Activated naive CD8-positive, alpha-beta T cell treated with anti-CD3 and anti-CD28 coated beads for 36 hours (primary cell): ENCODE data around the gene PPP1R13B. TPM values are rescaled to one million over a fixed set of nuclear protein-coding genes. Genes with fewer than 3 reads are reported as not detected.
A peak's percentile ranks its signal among the peaks of the same experiment; 100 is the strongest.

Experiments used
- DNase-seq: peaks from one replicate; pipeline ENCODE4 v3.0.0; 2021
- H3K27ac Mint-ChIP-seq: one replicate; pipeline ENCODE4 v1.8.0; 2022; ENCODE audit warnings: mild to moderate bottlenecking, moderate library complexity, mixed read lengths
- H3K27me3 Mint-ChIP-seq: one replicate; pipeline ENCODE4 v1.8.0; 2022; ENCODE audit warnings: mild to moderate bottlenecking, mixed read lengths
- H3K36me3 Mint-ChIP-seq: one replicate; pipeline ENCODE4 v1.8.0; 2021; ENCODE audit warnings: mild to moderate bottlenecking, mixed read lengths
- H3K4me1 Mint-ChIP-seq: one replicate; pipeline ENCODE4 v1.8.0; 2021; ENCODE audit warnings: mixed read lengths
- H3K4me3 Mint-ChIP-seq: one replicate; pipeline ENCODE4 v1.8.0; 2022; ENCODE audit warnings: mild to moderate bottlenecking, moderate library complexity, mixed read lengths
- H3K9me3 Mint-ChIP-seq: one replicate; pipeline ENCODE4 v1.8.0; 2022; ENCODE audit warnings: mixed read lengths
- total RNA-seq, 2 experiments: library from RNA; stranded (reverse); gene quantifications; one replicate each; pipeline ENCODE4 v1.2.3, GENCODE V29; 2021

Gene PPP1R13B
- total RNA-seq, 2 experiments from 2014 or later = 8.5 to 9.8 TPM

DNA sequence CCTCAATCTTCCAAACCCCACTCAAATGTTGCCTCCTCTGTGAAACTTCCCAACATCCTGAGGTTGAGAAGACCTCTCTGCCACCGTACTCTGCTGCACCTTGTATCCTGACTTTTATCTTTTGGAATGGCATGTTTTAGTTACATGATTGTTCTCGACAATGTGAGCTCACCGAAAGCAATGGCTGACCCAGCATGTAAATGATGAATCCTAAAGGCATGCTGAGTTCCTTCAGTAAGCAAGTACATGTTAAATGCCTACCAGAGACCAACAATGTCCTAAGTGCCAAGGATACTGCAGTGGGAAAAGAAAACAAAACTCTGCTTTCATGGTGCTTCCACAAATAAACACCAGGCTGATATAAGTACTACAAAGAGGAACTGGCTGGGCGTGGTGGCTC lies 13.7 kb downstream of the PPP1R13B start:
- Mint-ChIP-seq H3K9me3 (no peaks in the 10 kb centered on the region), H3K36me3 (no peaks in the 10 kb centered on the region), H3K27me3 (no peaks in the 10 kb centered on the region), H3K4me1 (peaks cover 9% of the 10 kb centered on the region), H3K4me3 (no peak overlapping the region), H3K27ac (no peak overlapping the region)
- no peak for DNase-seq

DNA sequence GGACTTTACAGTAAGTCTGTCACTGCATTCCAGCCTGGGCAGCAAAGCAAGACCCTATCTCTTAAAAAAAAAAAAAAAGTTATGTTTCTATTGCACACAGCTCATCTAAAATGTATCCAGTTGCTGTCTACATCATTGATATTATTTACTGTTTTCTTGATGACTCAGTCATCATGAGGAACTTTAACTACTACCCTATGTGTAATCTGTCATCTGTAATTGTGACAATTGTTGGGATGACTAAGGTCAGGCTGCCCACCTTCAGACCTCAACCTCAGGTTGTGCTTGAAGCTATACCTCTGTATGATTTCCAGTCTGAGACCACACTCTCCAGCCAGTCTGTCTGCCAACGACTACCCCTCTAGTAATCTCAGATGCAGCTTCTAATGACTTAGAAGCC lies 15.3 kb downstream of the PPP1R13B start:
- Mint-ChIP-seq H3K36me3 (no peaks in the 10 kb centered on the region), H3K4me3 (no peak overlapping the region), H3K27me3 (no peaks in the 10 kb centered on the region), H3K9me3 (no peaks in the 10 kb centered on the region), H3K27ac (no peak overlapping the region), H3K4me1 (peaks cover 15% of the 10 kb centered on the region)
- no peak for DNase-seq

GRCh38 chr14:103830511-103831270 lies 16.7 kb downstream of the PPP1R13B start:
- Mint-ChIP-seq H3K27ac (no peak overlapping the region), H3K4me1 (peaks cover 15% of the 10 kb centered on the region), H3K9me3 (no peaks in the 10 kb centered on the region), H3K36me3 (no peaks in the 10 kb centered on the region), H3K4me3 (no peak overlapping the region), H3K27me3 (no peaks in the 10 kb centered on the region)
- no peak for DNase-seq

DNA sequence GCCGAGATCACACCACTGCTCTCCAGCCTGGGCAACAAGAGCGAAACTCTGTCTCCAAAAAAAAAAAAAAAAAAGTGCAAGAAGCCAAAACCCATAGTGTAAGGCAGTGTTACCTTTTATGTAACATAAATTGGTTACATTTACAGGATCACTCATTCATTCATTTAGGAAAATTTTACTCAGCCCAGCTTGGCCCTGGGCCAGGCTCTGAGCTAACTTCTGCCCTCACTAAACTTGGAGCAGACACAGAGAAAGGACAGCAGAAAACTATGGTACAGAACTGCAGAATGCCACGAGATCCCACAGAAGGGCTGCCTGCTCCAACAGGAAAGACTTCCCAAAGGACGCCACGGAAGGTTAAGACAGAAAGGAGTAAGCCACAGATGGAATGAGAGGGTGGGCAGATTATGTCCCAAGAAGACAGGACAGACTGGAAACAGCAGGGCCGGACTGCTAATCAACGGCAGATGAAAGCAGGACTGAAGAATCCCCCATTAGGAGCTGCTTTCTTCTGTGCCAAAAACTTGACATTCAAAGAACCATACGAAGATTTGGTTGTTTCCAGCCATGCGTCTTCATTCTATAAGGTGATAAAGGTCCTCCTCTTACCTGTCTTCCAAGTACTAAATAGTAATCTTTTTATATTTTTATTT lies 18.9 kb downstream of the PPP1R13B start:
- DNase-seq = peak; percentile 16
- Mint-ChIP-seq H3K27ac (no peak overlapping the region), H3K9me3 (no peaks in the 10 kb centered on the region), H3K4me1 (peaks cover 15% of the 10 kb centered on the region), H3K27me3 (no peaks in the 10 kb centered on the region), H3K4me3 (no peak overlapping the region), H3K36me3 (no peaks in the 10 kb centered on the region)

- Mint-ChIP-seq H3K36me3 (no peaks in the 10 kb centered on the region), H3K4me3 (no peak overlapping the region), H3K27ac (no peak overlapping the region), H3K27me3 (no peaks in the 10 kb centered on the region), H3K9me3 (peaks cover 1% of the 10 kb centered on the region), H3K4me1 (peaks cover 22% of the 10 kb centered on the region)
- DNase-seq = no peak
Observed at GRCh38 chr14:103825101-103825500, 22.3 kb downstream of the PPP1R13B start.

- H3K36me3 Mint-ChIP-seq = peaks cover 2% of the 10 kb centered on the region
- H3K4me1 Mint-ChIP-seq = peaks cover 34% of the 10 kb centered on the region
- H3K27ac Mint-ChIP-seq = no peak overlapping the region
- no peak overlapping the region for H3K4me3 Mint-ChIP-seq
- DNase-seq = no peak
- no peaks in the 10 kb centered on the region for H3K27me3 Mint-ChIP-seq
- peaks cover 1% of the 10 kb centered on the region for H3K9me3 Mint-ChIP-seq
Observed at GRCh38 chr14:103820908-103821307, 26.5 kb downstream of the PPP1R13B start.

DNA sequence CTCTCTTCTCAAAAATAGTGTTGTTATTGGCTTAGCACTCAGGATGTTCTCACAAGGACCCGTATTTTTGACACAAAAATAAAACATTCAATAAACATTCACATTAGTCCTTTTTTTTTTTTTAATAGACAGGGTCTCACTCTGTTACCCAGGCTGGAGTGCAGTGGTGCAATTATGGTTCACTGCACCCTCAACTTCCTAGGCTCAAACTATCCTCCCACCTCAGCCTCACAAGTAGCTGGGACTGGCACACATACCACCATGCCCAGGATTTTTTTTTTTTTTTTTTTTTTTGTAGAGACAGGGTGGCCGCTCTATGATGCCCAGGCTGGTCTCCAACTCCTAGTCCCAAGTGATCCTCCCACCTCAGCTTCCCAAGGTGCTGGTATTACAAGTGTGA lies 27.0 kb downstream of the PPP1R13B start:
- H3K4me3 Mint-ChIP-seq = peak overlapping the region; percentile 58
- H3K4me1 Mint-ChIP-seq = peaks cover 32% of the 10 kb centered on the region
- no peak for DNase-seq
- peak overlapping the region; percentile 35 for H3K27ac Mint-ChIP-seq
- no peaks in the 10 kb centered on the region for H3K27me3 Mint-ChIP-seq
- peaks cover 1% of the 10 kb centered on the region for H3K9me3 Mint-ChIP-seq
- peaks cover 2% of the 10 kb centered on the region for H3K36me3 Mint-ChIP-seq

DNA sequence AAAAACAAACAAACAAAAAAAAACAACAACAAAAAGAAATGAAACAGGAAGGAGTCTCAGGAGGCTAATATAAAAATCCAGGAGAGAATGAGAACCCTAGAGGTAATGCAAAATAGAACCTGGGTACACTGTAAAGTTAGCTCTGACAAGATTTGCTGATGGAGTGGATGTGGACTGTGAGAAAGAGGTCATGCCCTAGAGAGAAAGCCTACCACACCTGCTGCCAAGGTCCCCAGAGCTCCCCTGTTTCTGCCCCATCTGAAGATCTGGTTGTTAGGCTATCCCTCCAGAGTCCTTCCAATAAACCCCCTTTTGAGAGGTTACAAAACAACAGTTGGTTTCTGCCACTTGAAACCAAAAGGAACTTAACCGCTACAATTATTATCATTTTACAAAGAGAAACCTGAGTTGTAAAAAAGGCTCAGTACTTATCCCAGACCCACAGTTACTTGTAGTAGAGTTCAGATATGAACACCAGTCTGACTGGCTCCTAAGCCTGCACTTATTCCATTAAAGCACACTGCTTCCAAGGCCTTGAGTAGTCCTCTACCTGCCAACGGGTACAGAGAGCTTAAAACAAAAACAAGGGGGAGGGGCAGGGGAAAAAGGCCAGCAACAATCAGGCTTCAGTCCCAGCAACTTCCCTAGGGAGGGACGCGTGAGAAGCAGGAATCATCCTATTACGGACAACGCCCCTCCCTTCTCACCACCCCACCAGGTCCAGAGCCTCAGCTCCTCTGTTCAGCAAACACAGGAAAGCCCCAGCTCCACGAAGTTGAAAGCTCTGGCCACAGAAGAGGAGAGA lies 27.7 kb downstream of the PPP1R13B start:
- no peaks in the 10 kb centered on the region for H3K27me3 Mint-ChIP-seq
- no peak for DNase-seq
- H3K4me1 Mint-ChIP-seq = peaks cover 31% of the 10 kb centered on the region
- peaks cover 1% of the 10 kb centered on the region for H3K9me3 Mint-ChIP-seq
- peaks cover 2% of the 10 kb centered on the region for H3K36me3 Mint-ChIP-seq
- H3K27ac Mint-ChIP-seq = no peak overlapping the region
- peak overlapping the region; percentile 58 for H3K4me3 Mint-ChIP-seq

- peaks cover 31% of the 10 kb centered on the region for H3K4me1 Mint-ChIP-seq
- H3K27ac Mint-ChIP-seq = no peak overlapping the region
- no peak overlapping the region for H3K4me3 Mint-ChIP-seq
- H3K9me3 Mint-ChIP-seq = peaks cover 1% of the 10 kb centered on the region
- no peaks in the 10 kb centered on the region for H3K27me3 Mint-ChIP-seq
- DNase-seq = no peak
- peaks cover 2% of the 10 kb centered on the region for H3K36me3 Mint-ChIP-seq
Observed at GRCh38 chr14:103818870-103819269, 28.5 kb downstream of the PPP1R13B start.

- no peak for DNase-seq
- Mint-ChIP-seq H3K9me3 (peaks cover 1% of the 10 kb centered on the region), H3K4me1 (peaks cover 31% of the 10 kb centered on the region), H3K27me3 (no peaks in the 10 kb centered on the region), H3K4me3 (no peak overlapping the region), H3K36me3 (peaks cover 2% of the 10 kb centered on the region), H3K27ac (no peak overlapping the region)
Observed at GRCh38 chr14:103818422-103818821, 29.0 kb downstream of the PPP1R13B start.

DNA sequence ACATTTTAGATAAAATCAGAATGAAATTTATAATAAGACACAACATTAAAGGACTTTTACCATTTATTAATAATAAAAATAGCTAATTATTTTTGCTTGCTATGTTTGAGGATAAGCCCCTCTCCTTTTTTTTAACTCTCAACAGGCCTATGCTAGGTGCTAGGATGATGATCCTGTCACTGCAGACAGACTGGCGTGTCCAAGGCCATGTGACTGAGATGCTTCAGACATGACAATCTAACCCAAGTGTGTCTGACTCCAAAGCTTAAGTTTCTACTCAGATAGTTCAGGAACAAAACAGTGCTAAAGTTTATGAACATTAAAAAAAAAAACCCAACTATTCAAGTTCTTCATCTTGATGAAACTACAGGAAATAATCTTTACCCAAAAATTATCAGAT lies 29.8 kb downstream of the PPP1R13B start:
- peaks cover 1% of the 10 kb centered on the region for H3K9me3 Mint-ChIP-seq
- DNase-seq = no peak
- no peaks in the 10 kb centered on the region for H3K27me3 Mint-ChIP-seq
- peaks cover 2% of the 10 kb centered on the region for H3K36me3 Mint-ChIP-seq
- peaks cover 31% of the 10 kb centered on the region for H3K4me1 Mint-ChIP-seq
- no peak overlapping the region for H3K4me3 Mint-ChIP-seq
- H3K27ac Mint-ChIP-seq = no peak overlapping the region

DNA sequence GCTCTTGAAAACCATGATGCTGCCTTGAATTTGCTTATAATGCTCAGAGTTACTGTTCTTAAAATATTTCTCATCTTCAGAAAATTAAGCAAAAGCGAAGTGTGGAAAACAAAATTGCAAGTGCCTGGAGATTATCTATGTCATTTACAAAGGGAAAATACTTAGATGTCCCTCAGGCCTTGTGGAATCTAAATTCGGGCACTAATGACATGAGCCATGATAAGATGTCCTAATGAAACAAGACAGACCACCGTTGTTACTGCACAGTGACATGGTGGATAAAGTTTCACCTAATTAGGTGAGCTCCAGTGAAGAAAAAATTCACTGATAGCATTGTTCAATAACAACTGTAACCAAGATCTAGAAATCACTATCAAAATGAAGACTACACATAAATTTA lies 30.4 kb downstream of the PPP1R13B start:
- H3K4me3 Mint-ChIP-seq = no peak overlapping the region
- no peak for DNase-seq
- H3K27ac Mint-ChIP-seq = no peak overlapping the region
- H3K9me3 Mint-ChIP-seq = peaks cover 1% of the 10 kb centered on the region
- H3K36me3 Mint-ChIP-seq = peaks cover 2% of the 10 kb centered on the region
- H3K27me3 Mint-ChIP-seq = no peaks in the 10 kb centered on the region
- peaks cover 31% of the 10 kb centered on the region for H3K4me1 Mint-ChIP-seq

DNA sequence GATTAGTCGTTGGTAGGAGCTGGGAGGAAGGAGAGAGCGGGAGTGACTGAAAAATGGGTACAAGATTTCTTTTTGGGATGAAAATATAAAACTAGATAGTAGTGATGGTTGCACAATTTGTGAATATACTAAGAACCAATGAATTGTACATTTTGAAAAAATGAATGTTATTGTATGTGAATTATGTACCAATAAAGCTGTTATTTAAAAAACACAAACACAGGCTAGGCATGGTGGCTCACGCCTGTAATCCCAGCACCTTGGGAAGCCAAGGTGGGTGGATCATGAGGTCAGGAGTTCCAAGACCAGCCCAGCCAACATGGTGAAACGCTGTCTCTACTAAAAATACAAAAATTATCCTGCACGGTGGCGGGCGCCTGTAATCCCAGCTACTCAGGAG lies 32.1 kb downstream of the PPP1R13B start:
- no peak overlapping the region for H3K27ac Mint-ChIP-seq
- H3K27me3 Mint-ChIP-seq = no peaks in the 10 kb centered on the region
- H3K9me3 Mint-ChIP-seq = no peaks in the 10 kb centered on the region
- DNase-seq = no peak
- H3K36me3 Mint-ChIP-seq = peaks cover 2% of the 10 kb centered on the region
- H3K4me3 Mint-ChIP-seq = no peak overlapping the region
- peaks cover 20% of the 10 kb centered on the region for H3K4me1 Mint-ChIP-seq

DNA sequence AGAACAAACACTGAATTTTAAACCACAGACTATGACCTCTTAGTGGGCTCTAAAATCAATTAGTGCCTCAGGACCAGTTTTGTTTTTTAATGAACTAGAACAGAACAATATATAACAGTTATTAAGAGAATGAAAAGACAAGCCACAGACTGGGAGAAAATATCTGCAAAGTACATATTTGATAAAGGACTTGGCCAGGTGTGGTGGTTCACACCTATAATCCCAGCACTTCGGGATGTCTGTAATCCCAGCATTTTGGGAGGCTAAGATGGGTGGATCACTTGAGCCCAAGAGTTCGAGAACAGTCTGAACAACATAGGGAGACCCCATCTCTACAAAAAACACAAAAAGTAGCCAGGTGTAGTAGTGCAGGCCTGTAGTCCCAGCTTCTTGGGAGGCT lies 36.2 kb downstream of the PPP1R13B start:
- Mint-ChIP-seq H3K27ac (no peak overlapping the region), H3K27me3 (no peaks in the 10 kb centered on the region)
- no peak for DNase-seq

DNA sequence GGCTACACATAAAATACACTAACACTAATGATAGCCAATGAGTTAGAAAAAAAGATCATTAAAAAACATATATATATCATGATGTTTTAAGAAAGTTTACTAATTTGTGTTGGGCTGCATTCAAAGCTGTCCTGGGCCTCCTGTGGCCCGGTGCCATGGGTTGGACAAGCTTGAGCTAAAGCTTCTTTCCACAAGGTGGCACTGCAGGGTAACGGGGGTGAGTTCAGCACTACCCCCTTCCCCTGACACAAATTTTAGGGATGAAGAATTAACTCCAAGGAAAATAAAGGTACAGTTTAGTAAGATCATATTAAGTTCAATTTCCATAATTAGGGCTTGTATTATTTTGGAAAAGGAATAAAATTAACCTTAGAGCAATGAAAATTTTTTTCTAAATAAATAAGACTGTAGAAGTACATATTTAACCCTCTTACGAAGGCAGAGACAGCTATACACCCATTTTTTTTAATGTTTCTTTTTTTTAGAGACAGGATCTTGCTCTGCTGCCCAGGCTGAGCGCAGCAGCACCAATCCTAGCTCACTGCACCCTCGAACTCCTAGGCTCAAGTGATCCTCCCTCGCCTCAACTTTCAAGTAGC lies 38.9 kb downstream of the PPP1R13B start:
- no peaks in the 10 kb centered on the region for H3K27me3 Mint-ChIP-seq
- no peaks in the 10 kb centered on the region for H3K9me3 Mint-ChIP-seq
- no peak overlapping the region for H3K27ac Mint-ChIP-seq

More for the DNA sequence above, 36.2 kb downstream of the PPP1R13B start:
- H3K36me3 Mint-ChIP-seq = no peaks in the 10 kb centered on the region
- no peak overlapping the region for H3K4me3 Mint-ChIP-seq
- no peaks in the 10 kb centered on the region for H3K9me3 Mint-ChIP-seq
- peaks cover 5% of the 10 kb centered on the region for H3K4me1 Mint-ChIP-seq

More for the DNA sequence above, 38.9 kb downstream of the PPP1R13B start:
- no peak overlapping the region for H3K4me3 Mint-ChIP-seq
- DNase-seq = peak; percentile 62
- peaks cover 9% of the 10 kb centered on the region for H3K4me1 Mint-ChIP-seq
- no peaks in the 10 kb centered on the region for H3K36me3 Mint-ChIP-seq
